Subcutaneous adipose tissue (tissue), 4 donors: ENCODE measurements around the gene SPATA3. TPM values are rescaled to one million over a fixed set of nuclear protein-coding genes. Genes with fewer than 3 reads are reported as not detected.

ENCODE experiments used
- CTCF ChIP-seq: fragments of 450-650 bp; IDR thresholded peaks from one replicate; pipeline ENCODE4 v1.5.1; 2016; ENCODE audit warnings: low read depth, mild to moderate bottlenecking, control low read depth, antibody characterized with exemption, moderate library complexity
- total RNA-seq, 4 donors: library from RNA; depleted of rRNA; stranded (reverse); fragments of >200 nt; gene quantifications; one replicate each; pipeline ENCODE4 v1.1.0, GENCODE V29; 2016

Gene SPATA3
- total RNA-seq, 4 donors from 2014 or later: not detected

- no peak for TF ChIP-seq CTCF
Observed at GRCh38 chr2:231033147-231034132, 37.5 kb downstream of the SPATA3 start.

GRCh38 chr2:231034291-231034882, 38.5 kb downstream of the SPATA3 start:
- TF ChIP-seq CTCF: no peak

GRCh38 chr2:231036131-231036530, 40.2 kb downstream of the SPATA3 start:
- no peak for TF ChIP-seq CTCF

GRCh38 chr2:231036578-231037106, 40.7 kb downstream of the SPATA3 start:
- TF ChIP-seq CTCF: no peak

GRCh38 chr2:231037202-231037730, 41.3 kb downstream of the SPATA3 start, which contains the start of gene C2orf72:
TSS of gene C2orf72 (plus strand) at chr2:231037523. CDS start at chr2:231037566, 43 bp downstream.
- no peak for TF ChIP-seq CTCF

GRCh38 chr2:231037731-231038482, 42.0 kb downstream of the SPATA3 start:
- TF ChIP-seq CTCF: no peak
